H9 (cell line): ENCODE measurements around the gene PRR5L. TPM values are rescaled to one million over a fixed set of nuclear protein-coding genes. Genes with fewer than 3 reads are reported as not detected.

Experiments used
- DNase-seq: peaks from one replicate; pipeline ENCODE4 v3.0.0-alpha.2; 2017
- H2AFZ ChIP-seq: one replicate; pipeline ENCODE4 v1.6.1; 2013; ENCODE audit warnings: mild to moderate bottlenecking, low read length, control low read depth, moderate library complexity
- H2AK5ac ChIP-seq: 2 replicates; pipeline ENCODE4 v1.6.1; 2013; ENCODE audit warnings: low read length, control low read depth, mixed read lengths; ENCODE audit not compliant: insufficient read length
- H2BK120ac ChIP-seq: one replicate; pipeline ENCODE4 v1.6.1; 2013; ENCODE audit warnings: low read depth, mild to moderate bottlenecking, low read length, control low read depth, inconsistent platforms; ENCODE audit not compliant: poor library complexity, severe bottlenecking
- H2BK12ac ChIP-seq: 2 replicates; pipeline ENCODE4 v1.6.1; 2013; ENCODE audit warnings: low read length, control low read depth, mixed read lengths, low read depth; ENCODE audit not compliant: insufficient read length
- H2BK15ac ChIP-seq: 2 replicates; pipeline ENCODE4 v1.6.1; 2013; ENCODE audit warnings: low read depth, low read length, control low read depth
- H2BK20ac ChIP-seq: one replicate; pipeline ENCODE4 v1.6.1; 2013; ENCODE audit warnings: low read depth, mild to moderate bottlenecking, low read length, control low read depth, inconsistent platforms; ENCODE audit not compliant: poor library complexity, severe bottlenecking
- H2BK5ac ChIP-seq: 2 replicates; pipeline ENCODE4 v1.6.1; 2013; ENCODE audit warnings: low read length, control low read depth, mixed read lengths; ENCODE audit not compliant: insufficient read length
- H3K14ac ChIP-seq: 2 replicates; pipeline ENCODE4 v1.6.1; 2013; ENCODE audit warnings: low read length, control low read depth; ENCODE audit not compliant: insufficient read depth
- H3K18ac ChIP-seq: 2 replicates; pipeline ENCODE4 v1.6.1; 2013; ENCODE audit warnings: low read depth, mild to moderate bottlenecking, mixed read lengths, low read length, control low read depth; ENCODE audit not compliant: insufficient read length
- H3K23ac ChIP-seq: 2 replicates; pipeline ENCODE4 v1.6.1; 2013; ENCODE audit warnings: low read length, control low read depth, mixed read lengths, low read depth; ENCODE audit not compliant: insufficient read length
- H3K23me2 ChIP-seq: 2 replicates; pipeline ENCODE4 v1.6.1; 2013; ENCODE audit warnings: low read depth, mild to moderate bottlenecking, mixed read lengths, low read length, control low read depth; ENCODE audit not compliant: insufficient read length, poor library complexity, severe bottlenecking
- H3K27ac ChIP-seq: 2 replicates; pipeline ENCODE4 v1.5.1; 2013; ENCODE audit warnings: low read length, control low read depth, mixed read lengths, low read depth; ENCODE audit not compliant: insufficient read length
- H3K27me3 ChIP-seq: 2 replicates; pipeline ENCODE4 v1.6.1; 2013; ENCODE audit warnings: low read length, control low read depth, inconsistent platforms; ENCODE audit not compliant: insufficient read depth
- H3K4ac ChIP-seq: 2 replicates; pipeline ENCODE4 v1.6.1; 2013; ENCODE audit warnings: low read depth, mild to moderate bottlenecking, control low read depth, inconsistent platforms, low read length, moderate library complexity
- H3K4me1 ChIP-seq: 2 replicates; pipeline ENCODE4 v1.6.1; 2013; ENCODE audit warnings: low read length, control low read depth, inconsistent platforms; ENCODE audit not compliant: insufficient read depth
- H3K4me2 ChIP-seq: 2 replicates; pipeline ENCODE4 v1.6.1; 2013; ENCODE audit warnings: low read length, control low read depth, mixed read lengths; ENCODE audit not compliant: insufficient read length, insufficient read depth
- H3K56ac ChIP-seq: 2 replicates; pipeline ENCODE4 v1.6.1; 2013; ENCODE audit warnings: low read depth, mild to moderate bottlenecking, mixed read lengths, low read length, control low read depth; ENCODE audit not compliant: insufficient read length
- H3K79me1 ChIP-seq: 2 replicates; pipeline ENCODE4 v1.6.1; 2013; ENCODE audit warnings: low read depth, mild to moderate bottlenecking, moderate library complexity, low read length, control low read depth, inconsistent platforms; ENCODE audit not compliant: insufficient read depth, poor library complexity, severe bottlenecking
- H3K79me2 ChIP-seq: 2 replicates; pipeline ENCODE4 v1.6.1; 2013; ENCODE audit warnings: low read length, control low read depth, inconsistent platforms; ENCODE audit not compliant: insufficient read depth
- H3K9ac ChIP-seq: 2 replicates; pipeline ENCODE4 v1.6.1; 2013; ENCODE audit warnings: low read length, control low read depth, mixed read lengths; ENCODE audit not compliant: insufficient read length; ENCODE audit errors: extremely low read depth
- H3K9me3 ChIP-seq: one replicate; pipeline ENCODE4 v1.6.1; 2013; ENCODE audit warnings: low read depth, low read length, inconsistent platforms; ENCODE audit not compliant: control insufficient read depth
- H3T11ph ChIP-seq: one replicate; pipeline ENCODE4 v1.6.1; 2013; ENCODE audit warnings: mild to moderate bottlenecking, low read length, control low read depth, inconsistent platforms
- H4K20me1 ChIP-seq: one replicate; pipeline ENCODE4 v1.6.1; 2013; ENCODE audit not compliant: control insufficient read depth, insufficient read length, insufficient read depth
- H4K5ac ChIP-seq: 2 replicates; pipeline ENCODE4 v1.6.1; 2013; ENCODE audit warnings: low read depth, mild to moderate bottlenecking, mixed read lengths, low read length, control low read depth; ENCODE audit not compliant: insufficient read length
- H4K8ac ChIP-seq: replicated peaks from 2 replicates; pipeline ENCODE4 v1.6.1; 2013; ENCODE audit warnings: low read length, control low read depth, mixed read lengths, low read depth; ENCODE audit not compliant: insufficient read length
- H4K91ac ChIP-seq: 2 replicates; pipeline ENCODE4 v1.6.1; 2013; ENCODE audit warnings: low read depth, mild to moderate bottlenecking, moderate library complexity, mixed read lengths, low read length, control low read depth; ENCODE audit not compliant: insufficient read length
- H3K27ac Mint-ChIP-seq, 3 experiments: 2 replicates in 2 of 3; 3 replicates in 1 of 3; pipeline ENCODE4 v1.8.0; 2020 to 2021; ENCODE audit warnings: mixed read lengths in 3 of 3, mild to moderate bottlenecking in 1 of 3, moderate library complexity in 1 of 3
- H3K27me3 Mint-ChIP-seq: 2 replicates; pipeline ENCODE4 v1.8.0; 2021; ENCODE audit warnings: low read depth, mild to moderate bottlenecking, moderate library complexity, mixed read lengths
- H3K36me3 Mint-ChIP-seq, 3 experiments: 2 replicates in 2 of 3; 3 replicates in 1 of 3; pipeline ENCODE4 v1.8.0; 2020 to 2021; ENCODE audit warnings: low read depth in 3 of 3, mixed read lengths in 3 of 3; ENCODE audit not compliant: insufficient read depth in 1 of 3
- H3K4me1 Mint-ChIP-seq, 2 experiments: 2 replicates each; pipeline ENCODE4 v1.8.0; 2020; ENCODE audit warnings: mixed read lengths in 2 of 2
- H3K4me3 Mint-ChIP-seq, 2 experiments: 2 replicates in 1 of 2; 3 replicates in 1 of 2; pipeline ENCODE4 v1.8.0; 2020 to 2021; ENCODE audit warnings: mild to moderate bottlenecking in 2 of 2, mixed read lengths in 2 of 2, moderate library complexity in 1 of 2
- H3K9me3 Mint-ChIP-seq, 2 experiments: 2 replicates in 1 of 2; 3 replicates in 1 of 2; pipeline ENCODE4 v1.8.0; 2020; ENCODE audit warnings: mild to moderate bottlenecking in 2 of 2, mixed read lengths in 2 of 2, moderate library complexity in 1 of 2
- CTCF ChIP-seq: fragments of 200-600 bp; sonication (generic); conservative IDR thresholded peaks from 3 replicates; pipeline ENCODE4 v1.8.0; 2021; ENCODE audit warnings: antibody characterized with exemption, mild to moderate bottlenecking
- WGBS: extraction: QIAGEN DNeasy Blood & Tissue Kit; methylation state at CpG from one replicate; pipeline ENCODE4 v1.1.7; 2013; ENCODE audit warnings: missing lambda C conversion rate, low lambda C conversion rate, mixed read lengths; ENCODE audit not compliant: insufficient read length; ENCODE audit errors: extremely low coverage; 5-methylcytosine and 5-hydroxymethylcytosine counted together
- total RNA-seq: library from RNA; stranded (reverse); gene quantifications from 2 replicates; pipeline ENCODE4 v1.2.1, GENCODE V29; 2021

Gene PRR5L
- total RNA-seq, 1 experiment from 2014 or later, result 5.6 TPM

- Histone ChIP-seq H2AK5ac (no peak overlapping the region), H3K27me3 (no peaks in the 10 kb centered on the region), H2BK20ac (no peak overlapping the region), H3K27ac (no peak overlapping the region), H2BK5ac (no peak overlapping the region), H3K23me2 (no peaks in the 10 kb centered on the region), H3K4me1 (no peaks in the 10 kb centered on the region), H2AFZ (no peak overlapping the region), H4K20me1 (no peaks in the 10 kb centered on the region), H4K5ac (no peak overlapping the region), H3K56ac (no peak overlapping the region), H4K91ac (no peak overlapping the region), H3K23ac (no peak overlapping the region), H3K9ac (no peak overlapping the region), H3K4ac (no peak overlapping the region), H2BK15ac (no peak overlapping the region), H3K14ac (no peak overlapping the region), H3K79me2 (no peaks in the 10 kb centered on the region), H3K9me3 (no peaks in the 10 kb centered on the region), H3K18ac (no peak overlapping the region), H4K8ac (no peak overlapping the region), H3K4me2 (no peak overlapping the region), H3T11ph (no peak overlapping the region), H3K79me1 (no peaks in the 10 kb centered on the region), H2BK120ac (no peak overlapping the region), H2BK12ac (no peak overlapping the region)
- no CpG with 5 or more reads among the region's 5 CpGs for WGBS
- H3K4me3 Mint-ChIP-seq, result no peak overlapping the region
- DNase-seq, result no peak
- no peaks in the 10 kb centered on the region; the same call in none of the 2 replicates for H3K27me3 Mint-ChIP-seq
- H3K27ac Mint-ChIP-seq, result no peak overlapping the region; a peak in 1 of 7 replicates
- no peaks in the 10 kb centered on the region for H3K36me3 Mint-ChIP-seq
- H3K4me1 Mint-ChIP-seq, result peaks cover 9 to 13% of the 10 kb centered on the region in 2 experiments
- TF ChIP-seq CTCF, result no peak
- no peaks in the 10 kb centered on the region for H3K9me3 Mint-ChIP-seq
Observed at GRCh38 chr11:36469881-36470802, 174.1 kb downstream of the PRR5L start.
